Ectodermal cell (in vitro differentiated cells): Measurements from ENCODE around the gene ABCF2.

ENCODE experiments used
- H3K27ac ChIP-seq: 2 replicates; pipeline ENCODE4 v1.7.0; 2013; ENCODE audit warnings: mild to moderate bottlenecking, low read depth, low read length; ENCODE audit not compliant: insufficient read depth, poor library complexity, severe bottlenecking
- H3K27me3 ChIP-seq: 2 replicates; pipeline ENCODE4 v1.7.0; 2013; ENCODE audit warnings: mild to moderate bottlenecking, low read length; ENCODE audit not compliant: insufficient read depth, control insufficient read depth, poor library complexity, severe bottlenecking
- H3K36me3 ChIP-seq: one replicate; pipeline ENCODE4 v1.7.0; 2013; ENCODE audit warnings: low read length; ENCODE audit not compliant: control insufficient read depth, insufficient read depth
- H3K4me1 ChIP-seq: one replicate; pipeline ENCODE4 v1.7.0; 2013; ENCODE audit warnings: low read length; ENCODE audit not compliant: control insufficient read depth, insufficient read depth
- H3K4me3 ChIP-seq: 2 replicates; pipeline ENCODE4 v1.7.0; 2013; ENCODE audit warnings: low read depth, low read length, control low read depth; ENCODE audit not compliant: insufficient read depth
- H3K9me3 ChIP-seq: 2 replicates; pipeline ENCODE4 v1.7.0; 2013; ENCODE audit warnings: mild to moderate bottlenecking, low read length, moderate library complexity; ENCODE audit not compliant: control insufficient read depth
- WGBS, 2 experiments: methylation state at CpG; one replicate each; pipeline ENCODE4 v1.1.7; 2013; ENCODE audit warnings: missing lambda C conversion rate in 2 of 2; 5-methylcytosine and 5-hydroxymethylcytosine counted together

ABCF2 gene

GRCh38 chr7:151193203-151193978 lies 33.6 kb downstream of the ABCF2 start:
- Histone ChIP-seq H3K27me3 (peaks cover 4% of the 10 kb centered on the region), H3K9me3 (no peaks in the 10 kb centered on the region), H3K4me3 (no peak overlapping the region), H3K27ac (no peak overlapping the region), H3K4me1 (no peaks in the 10 kb centered on the region), H3K36me3 (no peaks in the 10 kb centered on the region)
- 93 to 96% methylated on average over 14 of the region's 14 CpGs for WGBS, 2 experiments

- 95 to 96% methylated on average over 22 to 23 of the region's 23 CpGs for WGBS, 2 experiments
- peaks cover 4% of the 10 kb centered on the region for H3K27me3 ChIP-seq
- H3K4me3 ChIP-seq, result no peak overlapping the region
- H3K4me1 ChIP-seq, result peaks cover 3% of the 10 kb centered on the region
- H3K36me3 ChIP-seq, result no peaks in the 10 kb centered on the region
- H3K27ac ChIP-seq, result no peak overlapping the region
- no peaks in the 10 kb centered on the region for H3K9me3 ChIP-seq
These were observed 34.9 kb downstream of the ABCF2 start for GRCh38 chr7:151192002-151192539.

GRCh38 chr7:151191544-151191943 lies 35.5 kb downstream of the ABCF2 start:
- Histone ChIP-seq H3K4me1 (peaks cover 3% of the 10 kb centered on the region), H3K27me3 (peaks cover 4% of the 10 kb centered on the region), H3K4me3 (no peak overlapping the region), H3K36me3 (no peaks in the 10 kb centered on the region), H3K9me3 (no peaks in the 10 kb centered on the region), H3K27ac (no peak overlapping the region)
- WGBS, 2 experiments, result 92% methylated on average over 12 of the region's 12 CpGs

GRCh38 chr7:151189038-151189437 lies 38.0 kb downstream of the ABCF2 start:
- H3K27me3 ChIP-seq, result no peaks in the 10 kb centered on the region
- no peak overlapping the region for H3K27ac ChIP-seq
- H3K36me3 ChIP-seq, result no peaks in the 10 kb centered on the region
- 90 to 95% methylated on average over 4 of the region's 4 CpGs for WGBS, 2 experiments
- H3K4me3 ChIP-seq, result no peak overlapping the region
- peaks cover 3% of the 10 kb centered on the region for H3K4me1 ChIP-seq
- no peaks in the 10 kb centered on the region for H3K9me3 ChIP-seq

- H3K9me3 ChIP-seq, result no peaks in the 10 kb centered on the region
- WGBS, 2 experiments, result 63 to 72% methylated on average over 5 of the region's 5 CpGs
- no peaks in the 10 kb centered on the region for H3K36me3 ChIP-seq
- H3K27ac ChIP-seq, result no peak overlapping the region
- H3K27me3 ChIP-seq, result no peaks in the 10 kb centered on the region
- H3K4me1 ChIP-seq, result peaks cover 3% of the 10 kb centered on the region
- no peak overlapping the region for H3K4me3 ChIP-seq
These were observed 38.8 kb downstream of the ABCF2 start for GRCh38 chr7:151188252-151188542.

- H3K4me3 ChIP-seq, result no peak overlapping the region
- H3K4me1 ChIP-seq, result peaks cover 3% of the 10 kb centered on the region
- WGBS, 2 experiments, result 90 to 92% methylated on average over 22 of the region's 22 CpGs
- no peak overlapping the region for H3K27ac ChIP-seq
- H3K36me3 ChIP-seq, result no peaks in the 10 kb centered on the region
- no peaks in the 10 kb centered on the region for H3K9me3 ChIP-seq
- no peaks in the 10 kb centered on the region for H3K27me3 ChIP-seq
These were observed 39.4 kb downstream of the ABCF2 start for GRCh38 chr7:151187409-151188251.

- Histone ChIP-seq H3K27me3 (no peaks in the 10 kb centered on the region), H3K36me3 (no peaks in the 10 kb centered on the region), H3K4me3 (no peak within 1 kb of the TSS), H3K9me3 (no peaks in the 10 kb centered on the region), H3K27ac (no peak within 1 kb of the TSS), H3K4me1 (peaks cover 3% of the 10 kb centered on the region)
- WGBS, 2 experiments, result 89% methylated on average over 22 of the region's 22 CpGs
These were observed 40.2 kb downstream of the ABCF2 start, which contains the start of gene ASB10 for GRCh38 chr7:151186640-151187408. TSS of gene ASB10 (minus strand) at chr7:151187250. CDS start at chr7:151187130, 120 bp downstream.

GRCh38 chr7:151185762-151186639 lies 41.0 kb downstream of the ABCF2 start:
- no peaks in the 10 kb centered on the region for H3K27me3 ChIP-seq
- no peak overlapping the region for H3K27ac ChIP-seq
- WGBS, 2 experiments, result 91 to 95% methylated on average over 16 of the region's 16 CpGs
- H3K4me3 ChIP-seq, result no peak overlapping the region
- H3K36me3 ChIP-seq, result no peaks in the 10 kb centered on the region
- H3K4me1 ChIP-seq, result peaks cover 3% of the 10 kb centered on the region
- no peaks in the 10 kb centered on the region for H3K9me3 ChIP-seq

- 91 to 93% methylated on average over 22 of the region's 22 CpGs for WGBS, 2 experiments
- no peak overlapping the region for H3K27ac ChIP-seq
- no peaks in the 10 kb centered on the region for H3K9me3 ChIP-seq
- H3K36me3 ChIP-seq, result no peaks in the 10 kb centered on the region
- no peaks in the 10 kb centered on the region for H3K4me1 ChIP-seq
- H3K4me3 ChIP-seq, result no peak overlapping the region
- H3K27me3 ChIP-seq, result peaks cover 2% of the 10 kb centered on the region
These were observed 46.0 kb downstream of the ABCF2 start for GRCh38 chr7:151181011-151181431.
